HG03378 (cell line): ENCODE measurements around the gene SEC24A.
"Not testable (repeated sequence)": the region's sequence is repeated elsewhere in the genome, so short reads cannot be mapped to it uniquely, and the experiment has no call there.

Experiments used
- ATAC-seq: cut with Tn5 transposase; IDR thresholded peaks from one replicate; pipeline ENCODE4 v1.9.1; 2021; ENCODE audit warnings: mild to moderate bottlenecking, moderate library complexity; ENCODE audit not compliant: unreplicated experiment

SEC24A gene

GRCh38 chr5:134648425-134649162, at the start of gene SEC24A:
TSS of gene SEC24A (plus strand) at chr5:134648785. CDS start at chr5:134649077, 292 bp downstream.
- ATAC-seq = peak; percentile 64

DNA sequence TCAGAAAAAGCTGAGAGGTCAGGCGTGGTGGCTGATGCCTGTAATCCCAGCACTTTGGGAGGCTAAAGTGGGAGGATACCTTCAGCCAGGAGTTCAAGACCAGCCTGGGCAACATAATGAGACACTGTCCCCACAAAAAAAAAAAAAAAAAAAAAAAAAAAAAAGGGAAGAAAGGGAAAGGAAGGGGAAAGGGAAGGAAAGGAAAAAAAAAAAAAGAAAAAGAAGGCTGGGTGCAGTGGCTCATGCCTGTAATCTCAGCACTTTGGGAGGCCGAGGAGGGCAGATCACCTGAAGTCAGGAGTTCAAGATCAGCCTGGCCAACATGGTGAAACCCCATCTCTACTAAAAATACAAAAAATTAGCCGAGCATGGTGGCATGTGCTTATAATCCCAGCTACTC, 48.8 kb upstream of the SEC24A start:
- not testable (repeated sequence) for ATAC-seq

DNA sequence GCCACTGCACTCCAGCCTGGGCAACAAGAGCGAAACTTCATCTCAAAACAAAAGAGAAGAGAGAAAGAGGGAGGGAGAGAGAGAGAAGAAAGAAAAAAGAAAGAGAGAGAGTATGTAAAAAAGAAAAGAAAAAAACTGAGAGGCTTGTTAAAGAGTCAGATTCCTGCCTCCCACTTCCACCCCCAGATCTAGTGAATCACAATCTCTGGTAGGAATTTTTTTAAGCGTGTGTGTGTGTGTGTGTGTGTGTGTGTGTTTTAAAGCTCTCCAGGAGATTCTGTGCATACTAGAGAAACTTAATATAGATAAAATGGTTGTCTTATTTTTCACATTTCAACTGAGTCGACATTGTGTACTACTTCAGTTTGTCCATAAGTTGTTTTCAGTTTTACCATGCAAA, 48.0 kb upstream of the SEC24A start:
- ATAC-seq = no peak

DNA sequence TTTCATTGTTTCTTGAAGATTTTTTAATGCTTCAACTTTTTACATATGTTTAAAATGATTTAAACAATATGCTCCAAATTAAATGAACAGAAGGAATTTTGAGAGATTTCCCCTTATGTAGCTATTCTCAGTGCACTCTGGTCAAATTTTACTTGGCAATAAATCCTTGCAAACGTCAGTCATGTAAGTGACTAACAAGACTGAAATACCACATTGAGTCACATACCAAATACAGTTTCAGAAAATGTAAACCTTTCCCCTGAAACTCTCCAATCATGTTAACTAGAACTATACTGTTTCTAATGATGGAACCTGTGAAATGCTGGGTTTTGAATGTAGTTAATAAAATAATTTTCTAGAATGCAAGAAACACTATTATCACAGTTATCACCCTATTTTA, 45.5 kb upstream of the SEC24A start:
- no peak for ATAC-seq

- no peak for ATAC-seq
Measured at GRCh38 chr5:134604908-134605307, 43.7 kb upstream of the SEC24A start.

- ATAC-seq = no peak
Measured at GRCh38 chr5:134606726-134607125, 41.9 kb upstream of the SEC24A start.

DNA sequence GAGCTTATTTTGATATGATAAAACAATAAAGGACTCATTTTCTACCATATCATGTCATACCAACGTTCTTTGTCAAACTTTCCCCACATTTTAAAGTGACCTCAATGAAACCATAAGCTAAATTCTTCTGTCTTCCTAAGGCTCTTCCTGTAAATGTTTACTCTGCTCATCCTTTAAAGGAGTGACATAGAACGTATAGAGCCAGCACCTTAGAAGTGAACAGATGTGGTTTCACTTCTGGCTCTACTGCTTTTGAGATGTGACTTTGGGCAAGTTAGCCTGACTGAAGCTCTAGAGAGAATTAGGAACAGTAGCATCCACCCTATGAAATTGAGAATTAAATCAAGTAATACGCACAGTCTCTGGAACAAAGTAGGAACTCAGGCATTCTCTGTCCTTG, 40.0 kb upstream of the SEC24A start:
- ATAC-seq = no peak

- ATAC-seq = peak; percentile 48
Measured at GRCh38 chr5:134609232-134609851, 39.2 kb upstream of the SEC24A start.

GRCh38 chr5:134610725-134611124, 37.9 kb upstream of the SEC24A start:
- ATAC-seq = no peak

- ATAC-seq = no peak
Measured at GRCh38 chr5:134611515-134611914, 37.1 kb upstream of the SEC24A start.

DNA sequence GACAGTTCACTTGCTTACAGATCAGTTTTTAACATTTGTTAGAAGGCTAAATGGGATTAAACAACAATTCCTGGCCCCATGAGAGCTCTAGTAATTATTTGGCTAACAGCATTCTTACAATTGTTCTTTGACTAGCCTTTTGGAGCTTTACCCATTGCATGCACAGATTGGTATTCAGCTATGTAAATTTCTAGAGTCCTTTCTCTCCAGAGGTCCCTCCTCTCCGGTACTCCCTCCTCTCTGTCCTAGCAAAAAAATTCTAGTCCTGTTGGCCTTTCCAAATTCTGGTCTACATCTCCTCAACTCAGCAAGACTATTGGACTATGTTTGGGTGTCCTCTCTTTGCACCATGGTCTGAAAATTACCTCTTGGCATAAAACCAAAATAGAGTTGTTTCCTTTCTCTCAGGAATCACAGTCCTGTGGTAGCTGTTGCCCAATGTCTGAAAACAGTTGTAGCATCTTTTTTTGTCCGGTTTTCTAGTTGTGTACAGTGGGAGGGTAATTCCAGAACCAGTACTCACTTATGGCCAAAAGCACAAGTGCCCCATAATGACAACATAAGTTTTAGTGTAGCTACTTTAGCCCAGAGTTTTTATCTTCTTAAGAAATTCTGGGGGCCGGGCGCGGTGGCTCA, 34.0 kb upstream of the SEC24A start:
- ATAC-seq = no peak

- ATAC-seq = no peak
Measured at GRCh38 chr5:134620634-134621033, 28.0 kb upstream of the SEC24A start.

GRCh38 chr5:134625559-134625958, 23.0 kb upstream of the SEC24A start:
- no peak for ATAC-seq

- ATAC-seq = no peak
Measured at GRCh38 chr5:134626369-134627014, 22.1 kb upstream of the SEC24A start.

DNA sequence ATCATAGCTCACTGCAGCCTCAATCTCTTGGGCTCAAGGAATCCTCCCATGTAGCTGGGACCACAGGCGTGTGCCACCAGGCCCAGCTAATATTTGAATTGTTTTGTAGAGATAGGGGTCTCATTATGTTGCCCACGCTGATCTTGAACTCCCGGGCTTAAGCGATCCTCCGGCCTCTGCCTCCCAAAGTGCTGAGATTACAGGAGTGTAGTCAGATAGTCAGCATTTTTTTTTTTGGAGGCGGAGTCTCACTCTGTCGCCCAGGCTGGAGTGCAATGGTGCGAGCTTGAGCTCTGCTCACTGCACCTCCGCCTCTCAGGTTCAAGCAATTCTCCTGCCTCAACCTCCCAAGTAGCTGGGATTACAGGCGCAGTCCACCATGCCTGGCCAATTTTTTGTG, 14.4 kb upstream of the SEC24A start:
- ATAC-seq = no peak

GRCh38 chr5:134635366-134635765, 13.2 kb upstream of the SEC24A start:
- not testable (repeated sequence) for ATAC-seq

DNA sequence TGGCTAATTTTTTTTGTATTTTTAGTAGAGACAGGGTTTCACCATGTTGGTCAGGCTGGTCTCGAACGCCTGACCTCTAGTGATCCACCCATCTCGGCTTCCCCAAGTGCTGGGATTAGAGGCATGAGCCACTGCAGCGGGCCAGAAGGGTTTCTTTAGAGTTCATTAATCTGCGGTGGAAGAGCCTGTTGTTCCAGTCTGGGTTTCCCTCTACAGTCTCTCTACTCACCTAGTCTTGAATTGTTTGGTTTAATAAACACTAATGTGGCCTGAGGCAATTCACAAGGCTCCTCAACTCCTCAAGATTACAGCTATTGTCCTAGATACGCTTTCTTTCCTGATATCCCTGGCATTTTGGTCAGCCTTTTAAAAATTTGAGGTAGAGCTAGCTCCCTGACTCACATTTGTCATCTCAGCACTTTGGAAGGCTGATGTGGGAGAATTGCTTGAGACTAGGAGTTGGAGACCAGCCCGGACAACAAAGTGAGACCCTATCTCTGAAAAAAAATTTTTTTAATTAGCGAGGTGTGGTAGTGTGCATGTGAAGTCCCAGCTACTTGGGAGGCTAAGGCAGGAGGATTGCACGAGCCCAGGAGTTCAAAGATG, 11.4 kb upstream of the SEC24A start:
- no peak for ATAC-seq

GRCh38 chr5:134638760-134639201, 9.8 kb upstream of the SEC24A start:
- no peak for ATAC-seq

- no peak for ATAC-seq
Measured at GRCh38 chr5:134642931-134643530, 5.6 kb upstream of the SEC24A start.

DNA sequence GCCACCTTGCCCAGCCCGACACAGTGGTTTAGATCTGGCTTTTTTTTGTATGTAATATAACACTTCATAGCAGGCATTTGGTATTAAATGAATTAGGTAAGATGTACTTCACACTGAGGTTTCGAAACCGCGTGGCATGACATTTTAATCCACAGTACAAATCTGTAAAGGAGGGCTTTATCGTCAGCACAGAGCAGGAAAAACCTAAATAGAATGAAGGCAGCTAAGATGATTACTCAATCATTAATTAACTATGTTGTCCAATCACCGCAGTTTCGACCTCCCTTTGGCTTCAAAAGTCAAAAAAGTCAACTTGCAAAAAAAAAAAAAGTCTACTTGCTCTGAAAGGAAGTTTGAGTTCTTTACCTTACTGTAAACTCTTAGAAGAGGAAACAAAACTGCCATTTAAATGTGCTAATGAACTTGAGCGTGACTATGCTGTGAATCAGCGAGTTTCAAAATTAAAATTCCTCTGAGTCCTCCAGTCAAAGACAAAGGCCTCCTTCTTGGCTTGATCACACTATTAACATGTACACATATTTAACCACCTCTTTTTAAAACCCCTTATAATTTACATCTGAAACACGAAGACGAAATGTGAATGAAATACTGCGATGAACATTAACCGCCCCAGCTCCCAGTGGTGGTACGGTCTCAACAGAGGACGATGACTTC, 698 bp upstream of the SEC24A start:
- ATAC-seq = peak; percentile 42
